ENCODE results near the gene XIRP2.
"Not testable (repeated sequence)": the region's sequence is repeated elsewhere in the genome, so short reads cannot be mapped to it uniquely, and the experiment has no call there.

XIRP2 gene

GRCh38 chr2:166932032-166932431, 43.8 kb downstream of the XIRP2 start:
- no peak for DNase-seq (ENCODE audit: low read depth)

GRCh38 chr2:166934817-166935216, 46.5 kb downstream of the XIRP2 start:
- no peak for DNase-seq (ENCODE audit: low read depth)

GRCh38 chr2:166942377-166942776, 54.1 kb downstream of the XIRP2 start:
- no peak for DNase-seq (ENCODE audit: low read depth)

- no peak for DNase-seq (ENCODE audit: low read depth)
Observed at GRCh38 chr2:166944909-166945308, 56.6 kb downstream of the XIRP2 start.

- no peak for DNase-seq (ENCODE audit: low read depth)
Observed at GRCh38 chr2:166957686-166958085, 69.4 kb downstream of the XIRP2 start.

GRCh38 chr2:166958986-166959481, 70.8 kb downstream of the XIRP2 start:
- DNase-seq (ENCODE audit: low read depth): no peak

GRCh38 chr2:166959556-166959955, 71.3 kb downstream of the XIRP2 start:
- no peak for DNase-seq (ENCODE audit: low read depth)

- no peak for DNase-seq (ENCODE audit: low read depth)
Observed at GRCh38 chr2:166960702-166961270, 72.5 kb downstream of the XIRP2 start.

- DNase-seq (ENCODE audit: low read depth): no peak
Observed at GRCh38 chr2:166961933-166962332, 73.7 kb downstream of the XIRP2 start.

GRCh38 chr2:166969486-166969885, 81.2 kb downstream of the XIRP2 start:
- DNase-seq (ENCODE audit: low read depth): no peak

GRCh38 chr2:166972002-166972401, 83.7 kb downstream of the XIRP2 start:
- DNase-seq (ENCODE audit: low read depth): no peak

- no peak for DNase-seq (ENCODE audit: low read depth)
Observed at GRCh38 chr2:166972418-166972817, 84.1 kb downstream of the XIRP2 start.

GRCh38 chr2:166984188-166984587, 95.9 kb downstream of the XIRP2 start:
- no peak for DNase-seq (ENCODE audit: low read depth)

- DNase-seq (ENCODE audit: low read depth): no peak
Observed at GRCh38 chr2:166984797-166985196, 96.5 kb downstream of the XIRP2 start.

- DNase-seq (ENCODE audit: low read depth): no peak
Observed at GRCh38 chr2:166994588-166995336, 106.5 kb downstream of the XIRP2 start.

- DNase-seq (ENCODE audit: low read depth): no peak
Observed at GRCh38 chr2:166996465-166996864, 108.2 kb downstream of the XIRP2 start.

GRCh38 chr2:167001165-167001564, 112.9 kb downstream of the XIRP2 start:
- DNase-seq (ENCODE audit: low read depth): no peak

- DNase-seq (ENCODE audit: low read depth): no peak
Observed at GRCh38 chr2:167005096-167005495, 116.8 kb downstream of the XIRP2 start.

GRCh38 chr2:167013227-167013626, 124.9 kb downstream of the XIRP2 start:
- DNase-seq (ENCODE audit: low read depth): no peak

GRCh38 chr2:167015806-167016205, 127.5 kb downstream of the XIRP2 start:
- DNase-seq (ENCODE audit: low read depth): no peak

GRCh38 chr2:167017021-167017420, 128.7 kb downstream of the XIRP2 start:
- no peak for DNase-seq (ENCODE audit: low read depth)

- DNase-seq (ENCODE audit: low read depth): no peak
Observed at GRCh38 chr2:167018590-167018989, 130.3 kb downstream of the XIRP2 start.

GRCh38 chr2:167028503-167028902, 140.2 kb downstream of the XIRP2 start:
- DNase-seq (ENCODE audit: low read depth): no peak

- DNase-seq (ENCODE audit: low read depth): not testable (repeated sequence)
Observed at GRCh38 chr2:167034976-167035375, 146.7 kb downstream of the XIRP2 start.
